ENCODE measurements around the gene FAM222A.
A peak's percentile ranks its signal among the peaks of the same experiment; 100 is the strongest.

Gene FAM222A

GRCh38 chr12:109760930-109761921 lies 47.6 kb downstream of the FAM222A start:
- no peak for DNase-seq

- no peak for DNase-seq
Measured at GRCh38 chr12:109762071-109762672, 48.5 kb downstream of the FAM222A start.

GRCh38 chr12:109762673-109763191 lies 49.1 kb downstream of the FAM222A start:
- no peak for DNase-seq

- DNase-seq: peak; percentile 23
Measured at GRCh38 chr12:109763201-109763841, 49.7 kb downstream of the FAM222A start.

- peak; percentile 45 for DNase-seq
Measured at GRCh38 chr12:109764123-109764522, 50.5 kb downstream of the FAM222A start.

GRCh38 chr12:109764776-109765445 lies 51.3 kb downstream of the FAM222A start:
- no peak for DNase-seq

GRCh38 chr12:109765446-109765810 lies 51.8 kb downstream of the FAM222A start:
- no peak for DNase-seq

GRCh38 chr12:109766251-109766778 lies 52.7 kb downstream of the FAM222A start:
- DNase-seq: no peak

GRCh38 chr12:109767456-109767855 lies 53.8 kb downstream of the FAM222A start:
- no peak for DNase-seq

- no peak for DNase-seq
Measured at GRCh38 chr12:109767991-109768900, 54.6 kb downstream of the FAM222A start.

- no peak for DNase-seq
Measured at GRCh38 chr12:109768901-109769670, 55.5 kb downstream of the FAM222A start.

- no peak for DNase-seq
Measured at GRCh38 chr12:109770104-109770860, 56.7 kb downstream of the FAM222A start.

- DNase-seq: no peak
Measured at GRCh38 chr12:109770861-109771670, 57.4 kb downstream of the FAM222A start.

GRCh38 chr12:109771746-109772621 lies 58.4 kb downstream of the FAM222A start:
- peak; percentile 63 for DNase-seq

- DNase-seq: peak; percentile 41
Measured at GRCh38 chr12:109772622-109773321, 59.1 kb downstream of the FAM222A start.

GRCh38 chr12:109773384-109774011 lies 59.9 kb downstream of the FAM222A start:
- DNase-seq: peak; percentile 81

All from RPMI8226 (cell line).